Activated naive CD4-positive, alpha-beta T cell treated with anti-CD3 and anti-CD28 coated beads, Interleukin-2, amount 10 ng/mL, durations not matched to agents 7 days and 5 days (primary cell): Measurements from ENCODE around the gene LARP1.
A peak's percentile ranks its signal among the peaks of the same experiment; 100 is the strongest.

Source experiments
- CTCF ChIA-PET: fragments of 350-600 bp; sonication (Branson Sonifier 250); formaldehyde crosslinking; loops from one replicate; lab custom pipeline; 2021; ENCODE audit warnings: antibody characterized with exemption; lab: Charles Lee
- DNase-seq: peaks from one replicate; pipeline ENCODE4 v3.0.0-alpha.2; 2020
- H3K27ac Mint-ChIP-seq: one replicate; pipeline ENCODE4 v1.8.0; 2021; ENCODE audit warnings: mild to moderate bottlenecking, moderate library complexity, mixed read lengths
- H3K27me3 Mint-ChIP-seq: one replicate; pipeline ENCODE4 v1.8.0; 2021; ENCODE audit warnings: mild to moderate bottlenecking, mixed read lengths
- H3K36me3 Mint-ChIP-seq: one replicate; pipeline ENCODE4 v1.8.0; 2021; ENCODE audit warnings: mixed read lengths
- H3K4me1 Mint-ChIP-seq: one replicate; pipeline ENCODE4 v1.8.0; 2021; ENCODE audit warnings: mixed read lengths
- H3K4me3 Mint-ChIP-seq: one replicate; pipeline ENCODE4 v1.8.0; 2021; ENCODE audit warnings: mild to moderate bottlenecking, moderate library complexity, mixed read lengths
- H3K9me3 Mint-ChIP-seq: one replicate; pipeline ENCODE4 v1.8.0; 2021; ENCODE audit warnings: mixed read lengths

LARP1 gene

GRCh38 chr5:154755361-154756008 lies at the start of gene LARP1:
LARP1 (plus strand) TSS chr5:154755377; CDS start chr5:154755758, 381 bp downstream.
- Mint-ChIP-seq H3K4me1 (peaks cover 45% of the 10 kb centered on the region), H3K4me3 (peak within 1 kb of the TSS; percentile 86)
- CTCF ChIA-PET, result no interaction called here

GRCh38 chr5:154706416-154706815 lies 48.8 kb upstream of the LARP1 start:
- no peak for DNase-seq
- CTCF ChIA-PET, result no interaction called here
- H3K36me3 Mint-ChIP-seq, result no peaks in the 10 kb centered on the region
- H3K27ac Mint-ChIP-seq, result no peak overlapping the region
- H3K4me3 Mint-ChIP-seq, result no peak overlapping the region
- H3K4me1 Mint-ChIP-seq, result peaks cover 3% of the 10 kb centered on the region
- H3K27me3 Mint-ChIP-seq, result no peaks in the 10 kb centered on the region
- no peaks in the 10 kb centered on the region for H3K9me3 Mint-ChIP-seq

More at GRCh38 chr5:154755361-154756008, at the start of gene LARP1:
- no peak for DNase-seq
- Mint-ChIP-seq H3K36me3 (peaks cover 7% of the 10 kb centered on the region), H3K27me3 (no peaks in the 10 kb centered on the region), H3K9me3 (no peaks in the 10 kb centered on the region), H3K27ac (peak within 1 kb of the TSS; percentile 93)

- H3K4me1 Mint-ChIP-seq, result peaks cover 3% of the 10 kb centered on the region
- H3K27ac Mint-ChIP-seq, result no peak overlapping the region
- H3K36me3 Mint-ChIP-seq, result no peaks in the 10 kb centered on the region
- CTCF ChIA-PET, result no interaction called here
- H3K4me3 Mint-ChIP-seq, result no peak overlapping the region
- no peaks in the 10 kb centered on the region for H3K27me3 Mint-ChIP-seq
- DNase-seq, result no peak
- H3K9me3 Mint-ChIP-seq, result no peaks in the 10 kb centered on the region
Observed at GRCh38 chr5:154707641-154708040, 47.5 kb upstream of the LARP1 start.

- Mint-ChIP-seq H3K27ac (no peak overlapping the region), H3K36me3 (no peaks in the 10 kb centered on the region), H3K9me3 (no peaks in the 10 kb centered on the region), H3K4me1 (peaks cover 3% of the 10 kb centered on the region), H3K4me3 (no peak overlapping the region), H3K27me3 (no peaks in the 10 kb centered on the region)
- CTCF ChIA-PET, result no interaction called here
- DNase-seq, result no peak
Observed at GRCh38 chr5:154708207-154708606, 47.0 kb upstream of the LARP1 start.

- no peaks in the 10 kb centered on the region for H3K27me3 Mint-ChIP-seq
- H3K36me3 Mint-ChIP-seq, result no peaks in the 10 kb centered on the region
- CTCF ChIA-PET, result interaction anchor here (0.9 kb wide), 1 partner anchor 15 kb away, joined by 3 read pairs; no protein-coding TSS in a partner anchor
- no peak for DNase-seq
- H3K4me3 Mint-ChIP-seq, result no peak overlapping the region
- no peaks in the 10 kb centered on the region for H3K9me3 Mint-ChIP-seq
- H3K27ac Mint-ChIP-seq, result no peak overlapping the region
- H3K4me1 Mint-ChIP-seq, result peaks cover 3% of the 10 kb centered on the region
Observed at GRCh38 chr5:154708846-154709245, 46.3 kb upstream of the LARP1 start.

- no peak overlapping the region for H3K4me3 Mint-ChIP-seq
- peaks cover 11% of the 10 kb centered on the region for H3K4me1 Mint-ChIP-seq
- H3K36me3 Mint-ChIP-seq, result no peaks in the 10 kb centered on the region
- no peak overlapping the region for H3K27ac Mint-ChIP-seq
- DNase-seq, result no peak
- CTCF ChIA-PET, result interaction anchor here (0.9 kb wide), 1 partner anchor 15 kb away, joined by 3 read pairs; no protein-coding TSS in a partner anchor
- no peaks in the 10 kb centered on the region for H3K27me3 Mint-ChIP-seq
- no peaks in the 10 kb centered on the region for H3K9me3 Mint-ChIP-seq
Observed at GRCh38 chr5:154709368-154710305, 45.5 kb upstream of the LARP1 start.

- no peak for DNase-seq
- CTCF ChIA-PET, result no interaction called here
- Mint-ChIP-seq H3K9me3 (no peaks in the 10 kb centered on the region), H3K4me3 (no peak overlapping the region), H3K27ac (no peak overlapping the region), H3K36me3 (no peaks in the 10 kb centered on the region), H3K27me3 (no peaks in the 10 kb centered on the region), H3K4me1 (peaks cover 21% of the 10 kb centered on the region)
Observed at GRCh38 chr5:154712518-154713437, 42.4 kb upstream of the LARP1 start.

- H3K4me3 Mint-ChIP-seq, result no peak overlapping the region
- H3K27ac Mint-ChIP-seq, result no peak overlapping the region
- no peaks in the 10 kb centered on the region for H3K36me3 Mint-ChIP-seq
- DNase-seq, result no peak
- H3K4me1 Mint-ChIP-seq, result peaks cover 21% of the 10 kb centered on the region
- H3K27me3 Mint-ChIP-seq, result no peaks in the 10 kb centered on the region
- no peaks in the 10 kb centered on the region for H3K9me3 Mint-ChIP-seq
- CTCF ChIA-PET, result interaction anchor here (1.5 kb wide), 1 partner anchor 64 kb away, joined by 4 read pairs; no protein-coding TSS in a partner anchor
Observed at GRCh38 chr5:154713615-154714125, 41.5 kb upstream of the LARP1 start.

GRCh38 chr5:154714266-154714986 lies 40.8 kb upstream of the LARP1 start:
- DNase-seq, result peak; percentile 50
- H3K36me3 Mint-ChIP-seq, result no peaks in the 10 kb centered on the region
- H3K9me3 Mint-ChIP-seq, result no peaks in the 10 kb centered on the region
- peaks cover 19% of the 10 kb centered on the region for H3K4me1 Mint-ChIP-seq
- CTCF ChIA-PET, result interaction anchor here (1.5 kb wide), 1 partner anchor 65 kb away, joined by 4 read pairs; no protein-coding TSS in a partner anchor
- H3K4me3 Mint-ChIP-seq, result no peak overlapping the region
- peak overlapping the region; percentile 85 for H3K27ac Mint-ChIP-seq
- no peaks in the 10 kb centered on the region for H3K27me3 Mint-ChIP-seq

- Mint-ChIP-seq H3K27ac (no peak overlapping the region), H3K27me3 (peaks cover 17% of the 10 kb centered on the region), H3K9me3 (no peaks in the 10 kb centered on the region), H3K36me3 (no peaks in the 10 kb centered on the region), H3K4me1 (peaks cover 3% of the 10 kb centered on the region), H3K4me3 (no peak overlapping the region)
- CTCF ChIA-PET, result no interaction called here
- no peak for DNase-seq
Observed at GRCh38 chr5:154721481-154722058, 33.6 kb upstream of the LARP1 start.

GRCh38 chr5:154722097-154722496 lies 33.1 kb upstream of the LARP1 start:
- Mint-ChIP-seq H3K9me3 (no peaks in the 10 kb centered on the region), H3K4me1 (peaks cover 3% of the 10 kb centered on the region), H3K36me3 (no peaks in the 10 kb centered on the region), H3K27me3 (peaks cover 17% of the 10 kb centered on the region), H3K4me3 (no peak overlapping the region), H3K27ac (no peak overlapping the region)
- CTCF ChIA-PET, result no interaction called here
- no peak for DNase-seq

- H3K9me3 Mint-ChIP-seq, result no peaks in the 10 kb centered on the region
- H3K27ac Mint-ChIP-seq, result no peak overlapping the region
- no peak for DNase-seq
- H3K4me3 Mint-ChIP-seq, result no peak overlapping the region
- CTCF ChIA-PET, result no interaction called here
- H3K36me3 Mint-ChIP-seq, result no peaks in the 10 kb centered on the region
- H3K4me1 Mint-ChIP-seq, result no peaks in the 10 kb centered on the region
- peaks cover 17% of the 10 kb centered on the region for H3K27me3 Mint-ChIP-seq
Observed at GRCh38 chr5:154722936-154723335, 32.2 kb upstream of the LARP1 start.
